Keratinocyte (primary cell): ENCODE measurements around the gene PCDHGB4. TPM values are rescaled to one million over a fixed set of nuclear protein-coding genes. Genes with fewer than 3 reads are reported as not detected.
A peak's percentile ranks its signal among the peaks of the same experiment; 100 is the strongest.

Experiments used
- DNase-seq: peaks from one replicate; pipeline ENCODE4 v3.0.0-alpha.2; 2011; ENCODE audit warnings: low read depth, missing footprints, low spot score
- FAIRE-seq: peaks from 2 replicates; lab custom pipeline; 2011; peaks lifted over from hg19 to GRCh38; lab: Jason Lieb, UNC
- H2AFZ ChIP-seq: 2 replicates; pipeline ENCODE4 v1.6.0; 2012; ENCODE audit warnings: low read length, control low read depth, inconsistent platforms; ENCODE audit not compliant: control insufficient read depth
- H3K27ac ChIP-seq: 2 replicates; pipeline ENCODE4 v1.5.1; 2011; ENCODE audit warnings: low read length; ENCODE audit not compliant: control insufficient read depth, insufficient read depth
- H3K27me3 ChIP-seq: 3 replicates; pipeline ENCODE4 v1.6.0; 2011; ENCODE audit warnings: low read length; ENCODE audit not compliant: control insufficient read depth, insufficient read depth; ENCODE audit errors: extremely low read depth
- H3K36me3 ChIP-seq, 2 experiments: 2 replicates in 1 of 2; 3 replicates in 1 of 2; pipeline ENCODE4 v1.5.1; 2011; ENCODE audit warnings: low read length in 2 of 2, mild to moderate bottlenecking in 1 of 2; ENCODE audit not compliant: control insufficient read depth in 2 of 2, insufficient read depth in 2 of 2; ENCODE audit errors: extremely low read depth in 1 of 2
- H3K4me1 ChIP-seq: 3 replicates; pipeline ENCODE4 v1.5.1; 2011; ENCODE audit warnings: low read length; ENCODE audit not compliant: control insufficient read depth, insufficient read depth; ENCODE audit errors: extremely low read depth
- H3K4me2 ChIP-seq: 3 replicates; pipeline ENCODE4 v1.6.0; 2011; ENCODE audit warnings: low read depth, low read length; ENCODE audit not compliant: control insufficient read depth, insufficient read depth; ENCODE audit errors: extremely low read depth
- H3K4me3 ChIP-seq, 3 experiments: fragments of 200-600 bp in 1 of 3; sonication (generic) in 1 of 3; 2 replicates in 2 of 3; 3 replicates in 1 of 3; pipeline ENCODE4 v1.5.1; 2011 to 2016; ENCODE audit warnings: low read length in 3 of 3, mild to moderate bottlenecking in 3 of 3, control low read depth in 2 of 3, inconsistent platforms in 1 of 3, low read depth in 1 of 3, mixed read lengths in 1 of 3, mixed run types in 1 of 3, moderate library complexity in 1 of 3; ENCODE audit not compliant: control insufficient read depth in 2 of 3, insufficient read depth in 2 of 3; ENCODE audit errors: extremely low read depth in 1 of 3
- H3K79me2 ChIP-seq: 2 replicates; pipeline ENCODE4 v1.6.0; 2012; ENCODE audit warnings: low read length; ENCODE audit not compliant: control insufficient read depth, insufficient read depth
- H3K9ac ChIP-seq: 3 replicates; pipeline ENCODE4 v1.6.0; 2011; ENCODE audit warnings: low read length; ENCODE audit not compliant: control insufficient read depth, insufficient read depth; ENCODE audit errors: extremely low read depth
- H3K9me1 ChIP-seq: 3 replicates; pipeline ENCODE4 v1.6.0; 2011; ENCODE audit warnings: low read length; ENCODE audit not compliant: control insufficient read depth, insufficient read depth; ENCODE audit errors: extremely low read depth
- H3K9me3 ChIP-seq: 2 replicates; pipeline ENCODE4 v1.5.1; 2012; ENCODE audit warnings: low read depth, low read length; ENCODE audit not compliant: control insufficient read depth
- H4K20me1 ChIP-seq: 3 replicates; pipeline ENCODE4 v1.6.0; 2011; ENCODE audit warnings: low read length; ENCODE audit not compliant: control insufficient read depth, insufficient read depth; ENCODE audit errors: extremely low read depth
- CTCF ChIP-seq, 3 experiments: IDR thresholded peaks in 1 of 3; conservative IDR thresholded peaks in 1 of 3; optimal IDR thresholded peaks in 1 of 3; 2 replicates in 2 of 3; 3 replicates in 1 of 3; pipeline versions ENCODE3 to v1.5.1; 2011; ENCODE audit warnings: low read length in 3 of 3, mild to moderate bottlenecking in 3 of 3, moderate library complexity in 2 of 3, control low read depth in 1 of 3, inconsistent platforms in 1 of 3; ENCODE audit not compliant: insufficient read depth in 2 of 3; ENCODE audit errors: extremely low read depth in 1 of 3
- EZH2 ChIP-seq: IDR thresholded peaks from one replicate; pipeline ENCODE4 v1.6.1; 2012; ENCODE audit warnings: inconsistent platforms, mild to moderate bottlenecking, low read length, moderate library complexity
- dilution Hi-C: fragments of 300-500 bp; cut with MboI; formaldehyde crosslinking; loops from one replicate; pipeline ENCODE4 v1.7.0; 2020; ENCODE audit warnings: low sequenced_read_pairs; ENCODE audit not compliant: extremely low pct_ligation_motif_present
- polyA plus RNA-seq, 5 experiments: library from polyadenylated mRNA; depleted of rRNA in 3 of 5; stranded (reverse) in 3 of 5; stranded (forward) in 1 of 5; unstranded in 1 of 5; fragments of >200 nt; gene quantifications; 1 replicate in 1 of 5; 2 replicates in 3 of 5; 3 replicates in 1 of 5; pipeline versions ENCODE4 v1.2.1 to v1.2.3, GENCODE V29; 2011 to 2012; ENCODE audit warnings: missing spikeins in 2 of 5, low read depth in 1 of 5, low replicate concordance in 1 of 5

PCDHGB4 gene
- polyA plus RNA-seq, 1 donor (not counting 4 experiments of a cell fraction or from before 2014, with no cell fraction given), result 1.6 TPM

DNA sequence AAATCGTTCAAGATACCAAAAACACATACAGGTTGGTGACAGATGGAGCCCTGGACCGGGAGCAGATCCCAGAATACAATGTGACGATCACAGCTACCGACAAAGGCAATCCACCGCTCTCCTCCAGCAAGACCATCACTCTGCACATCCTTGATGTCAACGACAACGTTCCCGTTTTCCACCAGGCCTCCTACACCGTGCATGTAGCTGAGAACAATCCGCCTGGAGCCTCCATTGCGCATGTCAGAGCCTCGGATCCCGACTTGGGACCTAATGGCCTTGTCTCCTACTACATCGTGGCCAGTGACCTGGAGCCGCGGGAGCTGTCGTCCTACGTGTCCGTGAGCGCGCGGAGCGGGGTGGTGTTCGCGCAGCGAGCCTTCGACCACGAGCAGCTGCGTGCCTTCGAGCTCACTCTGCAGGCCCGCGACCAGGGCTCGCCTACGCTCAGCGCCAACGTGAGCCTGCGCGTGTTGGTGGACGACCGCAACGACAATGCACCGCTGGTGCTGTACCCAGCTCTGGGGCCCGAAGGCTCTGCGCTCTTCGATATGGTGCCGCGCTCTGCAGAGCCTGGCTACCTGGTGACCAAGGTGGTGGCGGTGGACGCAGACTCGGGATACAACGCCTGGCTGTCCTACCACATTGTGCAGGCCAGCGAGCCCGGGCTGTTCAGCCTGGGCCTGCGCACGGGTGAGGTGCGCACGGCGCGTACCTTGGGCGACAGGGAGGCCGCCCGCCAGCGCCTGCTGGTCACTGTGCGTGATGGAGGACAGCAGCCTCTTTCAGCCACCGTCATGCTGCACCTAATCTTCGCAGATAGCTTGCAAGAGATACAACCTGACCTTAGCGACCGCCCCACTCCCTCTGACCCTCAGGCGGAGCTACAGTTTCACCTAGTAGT is 15.7 kb upstream of the PCDHGB4 start:
- dilution Hi-C loops, result no loop called here

GRCh38 chr5:141373673-141374317 is 13.7 kb upstream of the PCDHGB4 start, which contains the start of gene PCDHGA6:
PCDHGA6 (plus strand) TSS chr5:141373891; CDS start chr5:141374084, 193 bp downstream.
- Histone ChIP-seq H3K4me1 (no peaks in the 10 kb centered on the region), H3K9me3 (peaks cover 24% of the 10 kb centered on the region), H3K36me3 (no peaks in the 10 kb centered on the region), H3K27me3 (peaks cover 33% of the 10 kb centered on the region), H3K4me2 (peak within 1 kb of the TSS; percentile 7), H3K79me2 (no peaks in the 10 kb centered on the region), H3K4me3 (no peak within 1 kb of the TSS), H3K27ac (no peak within 1 kb of the TSS), H2AFZ (peak within 1 kb of the TSS; percentile 11), H4K20me1 (no peaks in the 10 kb centered on the region), H3K9me1 (no peaks in the 10 kb centered on the region), H3K9ac (no peak within 1 kb of the TSS)
- no peak for FAIRE-seq
- TF ChIP-seq CTCF (optimal IDR thresholded peaks at IDR 0.05 in 1 of 3, IDR thresholded peaks at IDR 0.05 in 1 of 3, conservative IDR thresholded peaks at IDR 0.05 in 1 of 3; ENCODE audit: extremely low read depth in 1 of 3, insufficient read depth in 2 of 3, low read length in 3 of 3) (peak in 2 of 3 experiments; percentile 31 to 33), EZH2 (no peak)
- DNase-seq, result no peak
- dilution Hi-C loops, result no loop called here

More for the DNA sequence above, 15.7 kb upstream of the PCDHGB4 start:
- no peak overlapping the region for H2AFZ ChIP-seq
- no peak overlapping the region for H3K4me3 ChIP-seq
- H3K36me3 ChIP-seq, result no peaks in the 10 kb centered on the region
- no peaks in the 10 kb centered on the region for H4K20me1 ChIP-seq
- H3K9me3 ChIP-seq, result peaks cover 24% of the 10 kb centered on the region
- H3K27me3 ChIP-seq, result peaks cover 33% of the 10 kb centered on the region
- no peaks in the 10 kb centered on the region for H3K79me2 ChIP-seq
- no peaks in the 10 kb centered on the region for H3K4me1 ChIP-seq
- H3K9me1 ChIP-seq, result no peaks in the 10 kb centered on the region
- DNase-seq (no peak), FAIRE-seq (no peak)
- no peak overlapping the region for H3K27ac ChIP-seq
- TF ChIP-seq CTCF (optimal IDR thresholded peaks at IDR 0.05 in 1 of 3, IDR thresholded peaks at IDR 0.05 in 1 of 3, conservative IDR thresholded peaks at IDR 0.05 in 1 of 3; ENCODE audit: extremely low read depth in 1 of 3, insufficient read depth in 2 of 3, low read length in 3 of 3) (no peak), EZH2 (no peak)
- H3K4me2 ChIP-seq, result no peak overlapping the region
- H3K9ac ChIP-seq, result no peak overlapping the region
